NCI-H2196 treated with DMSO at 0.1 percent for 48 hours (cell line): ENCODE measurements around the gene PPP2R2D.
"Not testable (repeated sequence)": the region's sequence is repeated elsewhere in the genome, so short reads cannot be mapped to it uniquely, and the experiment has no call there.

ENCODE experiments used
- DNase-seq: peaks from one replicate; lab custom pipeline; 2025; ENCODE audit not compliant: unreplicated experiment; lab: John Stamatoyannopoulos, UW

PPP2R2D gene

DNA sequence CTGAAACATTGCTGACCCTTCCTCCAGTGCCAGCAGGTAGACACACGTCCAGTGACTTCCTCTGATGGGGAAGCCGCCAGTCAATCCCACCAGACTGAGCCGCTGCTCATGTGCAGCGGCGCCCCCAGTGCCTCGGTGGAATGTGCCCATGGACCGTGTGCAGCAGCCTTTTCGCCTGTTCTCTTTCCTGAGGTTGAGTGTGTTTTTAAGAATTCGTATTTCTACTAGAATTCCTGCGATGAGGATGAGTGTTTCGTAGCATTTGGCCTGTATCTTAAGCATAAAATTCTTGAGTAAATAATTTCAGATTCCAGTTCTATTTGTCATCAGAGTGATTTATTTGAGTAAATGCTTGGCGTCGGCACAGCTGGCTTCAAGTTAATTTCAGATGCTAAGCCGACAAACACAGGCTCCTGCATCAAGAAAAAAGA is 45.5 kb downstream of the PPP2R2D start:
- no peak for DNase-seq

DNA sequence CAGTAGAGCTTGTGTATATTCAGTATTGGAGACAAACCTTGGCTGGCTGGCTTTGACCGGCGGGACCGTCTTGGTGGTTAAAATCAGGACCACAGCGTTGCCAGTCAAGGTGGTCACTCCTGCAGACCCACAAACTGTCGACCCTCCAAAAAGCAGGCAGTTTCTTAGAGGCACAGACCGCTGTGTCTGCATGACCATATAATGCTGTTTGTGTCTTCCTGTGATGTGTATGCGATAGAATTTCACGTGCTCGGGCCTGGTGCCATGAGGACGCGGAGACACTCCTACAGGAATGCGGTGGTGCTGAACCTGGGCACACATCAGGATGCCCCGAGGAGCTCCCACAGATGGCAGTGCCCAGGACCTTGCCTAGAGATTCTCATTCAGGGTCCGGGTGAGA is 46.1 kb downstream of the PPP2R2D start:
- no peak for DNase-seq

DNA sequence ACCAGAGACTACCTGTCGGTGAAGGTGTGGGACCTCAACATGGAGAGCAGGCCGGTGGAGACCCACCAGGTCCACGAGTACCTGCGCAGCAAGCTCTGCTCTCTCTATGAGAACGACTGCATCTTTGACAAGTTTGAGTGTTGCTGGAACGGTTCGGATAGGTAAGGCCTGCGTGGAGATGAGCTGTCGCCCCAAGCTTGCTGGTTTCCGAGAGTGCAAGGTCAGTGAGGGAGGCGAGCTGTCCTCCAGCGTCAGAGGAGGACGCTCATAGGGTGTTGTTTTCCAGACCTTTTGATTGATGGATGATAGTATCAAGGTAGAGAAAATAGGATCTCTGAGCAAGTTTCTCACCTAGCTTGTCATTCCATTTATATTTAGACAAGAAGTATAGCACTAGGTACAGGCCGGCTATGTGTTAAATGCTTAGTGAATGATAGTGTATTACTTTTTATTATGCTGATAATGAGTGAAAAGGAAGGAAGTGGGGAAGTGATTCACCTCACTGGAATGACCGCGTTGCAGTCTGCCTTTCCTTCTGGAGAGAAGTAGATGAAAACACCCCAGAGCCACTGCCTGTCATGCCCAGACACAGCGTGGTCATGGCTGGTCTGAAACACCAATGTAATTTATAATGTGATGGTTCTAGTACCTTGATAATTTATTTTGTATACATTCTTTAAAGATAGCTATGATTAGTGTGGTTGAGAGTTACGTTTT is 47.0 kb downstream of the PPP2R2D start:
- no peak for DNase-seq

DNA sequence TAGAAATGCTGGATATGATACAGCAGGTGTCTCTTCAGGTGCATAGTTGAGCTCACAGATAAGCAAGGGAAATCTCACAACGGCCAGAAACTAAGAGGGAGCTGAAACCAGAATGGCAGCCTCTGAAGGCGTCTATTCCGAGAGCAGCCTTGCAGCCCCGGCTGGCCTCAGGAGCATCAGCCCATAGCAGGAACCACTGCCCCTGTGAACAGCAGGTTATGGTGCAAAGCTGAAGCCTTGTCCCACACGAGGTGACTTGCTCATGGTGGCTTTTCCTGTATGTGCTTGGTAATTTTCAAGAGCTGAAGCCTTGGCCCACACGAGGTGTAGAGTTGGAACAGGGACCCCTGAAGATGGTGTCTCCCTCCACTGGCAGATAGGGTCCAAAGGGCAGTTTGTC is 47.7 kb downstream of the PPP2R2D start:
- DNase-seq: no peak

DNA sequence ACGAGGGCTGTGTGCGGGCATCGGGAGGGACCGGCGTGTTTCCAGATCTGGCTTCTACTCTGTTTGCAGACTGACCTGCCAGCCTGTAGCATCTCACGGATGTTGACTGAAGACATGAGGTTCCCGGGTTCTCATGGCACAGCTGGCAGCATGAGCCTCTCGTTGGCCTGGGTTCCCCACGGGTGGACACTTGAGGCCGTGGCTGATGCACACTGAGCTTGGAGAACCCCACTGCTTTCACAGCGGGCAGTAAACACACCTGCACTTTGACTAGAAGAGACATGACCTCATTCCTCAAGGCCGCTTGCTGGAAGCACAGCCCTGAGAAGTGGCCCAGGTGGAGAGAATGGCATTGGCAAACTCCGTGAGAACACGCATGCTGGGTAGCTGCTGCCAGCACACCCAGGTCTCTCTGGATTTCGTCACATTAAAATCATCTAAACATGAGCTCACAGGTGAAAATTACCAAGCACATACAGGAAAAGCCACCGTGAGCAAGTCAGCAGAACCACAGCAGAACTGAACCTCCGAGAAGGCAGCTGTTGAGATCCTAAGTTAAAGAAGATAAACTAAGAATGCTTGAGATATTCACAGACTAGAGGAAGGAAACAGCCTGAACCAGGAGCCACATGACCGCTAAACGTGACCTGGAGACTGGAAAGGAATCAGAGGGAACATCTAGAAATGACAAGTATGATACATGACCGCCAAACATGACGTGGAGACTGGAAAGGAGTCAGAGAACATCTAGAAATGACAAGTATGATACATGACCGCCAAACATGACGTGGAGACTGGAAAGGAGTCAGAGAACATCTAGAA is 48.4 kb downstream of the PPP2R2D start:
- no peak for DNase-seq

DNA sequence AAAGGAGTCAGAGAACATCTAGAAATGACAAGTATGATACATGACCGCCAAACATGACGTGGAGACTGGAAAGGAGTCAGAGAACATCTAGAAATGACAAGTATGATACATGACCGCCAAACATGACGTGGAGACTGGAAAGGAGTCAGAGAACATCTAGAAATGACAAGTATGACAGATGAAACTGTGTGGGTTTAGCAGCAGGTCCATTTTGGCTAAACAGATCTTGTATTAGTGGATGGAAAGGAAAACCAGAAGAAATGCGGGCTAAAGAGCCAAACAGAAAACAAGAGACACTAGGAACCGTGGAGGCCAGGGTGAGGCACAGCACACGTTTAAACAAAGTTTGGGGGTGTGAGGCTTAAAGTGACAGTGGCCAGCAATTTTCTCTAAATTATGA is 49.1 kb downstream of the PPP2R2D start:
- DNase-seq: not testable (repeated sequence)

DNA sequence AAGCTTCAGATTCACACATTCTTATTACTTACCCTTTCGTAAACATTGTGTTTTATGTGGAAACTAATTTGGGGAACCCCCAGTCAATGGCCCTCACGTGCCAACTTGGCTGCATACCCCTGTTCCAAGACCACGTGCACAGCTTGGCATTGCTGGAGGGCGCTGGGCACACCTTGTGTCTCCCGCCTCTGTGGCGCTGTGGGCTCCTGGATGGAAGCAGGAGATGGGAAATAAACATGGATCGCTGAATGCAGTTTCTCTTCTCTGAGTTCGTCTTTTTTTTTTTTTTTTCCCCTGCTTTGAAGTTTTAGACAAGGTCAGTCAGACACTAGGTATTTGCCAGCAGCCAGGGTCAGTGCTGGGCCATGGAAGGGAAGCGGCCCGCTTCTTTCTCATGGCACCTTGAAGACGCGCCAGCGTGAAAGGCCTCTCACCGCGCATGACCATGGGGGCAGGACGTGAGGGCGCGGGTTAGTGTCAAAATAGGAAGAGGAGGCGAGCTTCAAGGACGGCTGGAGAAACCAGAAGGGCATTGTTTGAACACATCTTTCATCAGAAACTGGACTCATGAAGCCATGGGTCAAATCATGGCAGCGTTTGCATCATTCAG is 53.7 kb downstream of the PPP2R2D start:
- no peak for DNase-seq

DNA sequence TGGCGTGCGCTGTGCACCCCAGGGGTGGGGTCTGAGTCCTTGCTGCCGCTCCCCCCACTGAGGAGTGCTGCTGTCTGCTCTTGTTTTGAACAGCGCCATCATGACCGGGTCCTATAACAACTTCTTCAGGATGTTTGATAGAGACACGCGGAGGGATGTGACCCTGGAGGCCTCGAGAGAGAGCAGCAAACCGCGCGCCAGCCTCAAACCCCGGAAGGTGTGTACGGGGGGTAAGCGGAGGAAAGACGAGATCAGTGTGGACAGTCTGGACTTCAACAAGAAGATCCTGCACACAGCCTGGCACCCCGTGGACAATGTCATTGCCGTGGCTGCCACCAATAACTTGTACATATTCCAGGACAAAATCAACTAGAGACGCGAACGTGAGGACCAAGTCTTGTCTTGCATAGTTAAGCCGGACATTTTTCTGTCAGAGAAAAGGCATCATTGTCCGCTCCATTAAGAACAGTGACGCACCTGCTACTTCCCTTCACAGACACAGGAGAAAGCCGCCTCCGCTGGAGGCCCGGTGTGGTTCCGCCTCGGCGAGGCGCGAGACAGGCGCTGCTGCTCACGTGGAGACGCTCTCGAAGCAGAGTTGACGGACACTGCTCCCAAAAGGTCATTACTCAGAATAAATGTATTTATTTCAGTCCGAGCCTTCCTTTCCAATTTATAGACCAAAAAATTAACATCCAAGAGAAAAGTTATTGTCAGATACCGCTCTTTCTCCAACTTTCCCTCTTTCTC is 55.0 kb downstream of the PPP2R2D start:
- DNase-seq: no peak

DNA sequence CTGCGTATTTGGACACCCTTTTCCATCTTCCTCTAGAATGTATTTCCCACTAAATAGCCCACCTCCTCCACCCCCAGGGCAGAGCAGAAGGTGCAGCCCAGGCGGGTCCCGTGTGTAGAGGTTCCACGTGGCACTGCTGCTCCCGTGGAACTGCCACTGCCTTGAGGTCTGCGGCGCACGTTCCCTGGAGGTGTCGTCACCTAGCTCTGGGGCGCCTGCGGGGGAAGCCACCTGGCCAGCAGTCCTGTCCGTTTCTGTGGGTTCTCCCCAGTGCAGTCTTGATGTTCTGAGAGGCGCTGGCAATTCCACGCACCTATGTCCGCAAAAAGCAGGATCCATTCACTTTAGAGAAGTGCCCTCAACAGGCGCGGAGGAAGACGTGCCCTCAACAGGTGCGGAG is 59.0 kb downstream of the PPP2R2D start:
- DNase-seq: no peak

DNA sequence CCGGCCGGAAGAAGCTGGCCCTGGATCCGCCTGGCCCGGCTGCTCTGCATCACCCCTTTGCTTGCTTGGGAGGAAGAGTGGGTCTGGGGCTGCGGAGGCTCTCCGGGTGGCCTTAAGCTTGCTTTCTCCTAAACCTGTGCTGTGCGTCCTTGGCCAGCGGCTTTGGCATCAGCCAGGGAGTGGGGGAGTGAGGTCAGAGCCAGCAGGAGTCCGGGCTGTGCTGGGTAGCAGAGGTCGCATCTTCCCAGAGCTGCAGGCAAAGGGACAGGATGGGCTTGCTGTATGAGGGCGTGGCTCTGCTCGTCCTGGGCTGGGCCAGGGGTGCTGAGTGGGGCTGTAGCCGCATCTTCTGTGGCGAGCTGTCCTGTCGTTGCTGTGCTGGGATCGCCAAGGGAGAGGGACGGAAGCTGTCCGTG is 59.8 kb downstream of the PPP2R2D start:
- no peak for DNase-seq

DNA sequence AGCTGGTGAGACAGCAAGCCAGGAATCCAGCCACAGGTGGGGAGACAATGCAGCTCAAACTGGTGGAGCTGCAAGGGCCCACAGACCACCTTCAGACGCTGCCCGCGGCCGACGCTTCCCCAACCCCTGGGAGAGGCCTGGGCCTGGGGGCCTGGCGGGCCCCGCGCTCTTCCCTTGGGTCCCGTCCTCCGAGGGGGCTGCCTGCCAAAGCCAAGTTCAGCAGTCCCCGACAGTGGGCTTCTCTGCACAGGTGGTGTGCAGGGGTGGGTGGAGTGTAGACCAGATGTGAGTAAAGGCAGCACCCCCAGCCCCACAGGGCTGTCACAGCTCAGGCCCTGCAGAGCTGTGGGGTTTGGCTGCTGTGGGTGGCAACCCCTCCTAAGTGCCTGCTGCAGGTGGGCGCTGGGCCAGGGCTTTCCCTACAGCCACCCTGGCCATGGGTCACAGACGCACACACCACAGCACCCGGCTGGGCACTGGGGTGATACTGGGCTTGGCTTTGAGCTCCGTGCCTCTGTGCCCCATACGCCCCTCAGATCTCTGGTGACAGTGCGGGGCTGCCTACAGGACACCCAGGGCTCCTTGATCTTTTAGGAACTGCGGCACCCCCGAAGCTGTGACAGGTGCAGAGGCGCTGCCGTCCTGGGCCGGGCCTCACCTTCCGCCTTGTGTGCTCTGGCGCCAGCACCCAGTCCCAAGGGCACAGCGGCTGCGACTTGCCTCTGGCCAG is 60.4 kb downstream of the PPP2R2D start:
- no peak for DNase-seq

DNA sequence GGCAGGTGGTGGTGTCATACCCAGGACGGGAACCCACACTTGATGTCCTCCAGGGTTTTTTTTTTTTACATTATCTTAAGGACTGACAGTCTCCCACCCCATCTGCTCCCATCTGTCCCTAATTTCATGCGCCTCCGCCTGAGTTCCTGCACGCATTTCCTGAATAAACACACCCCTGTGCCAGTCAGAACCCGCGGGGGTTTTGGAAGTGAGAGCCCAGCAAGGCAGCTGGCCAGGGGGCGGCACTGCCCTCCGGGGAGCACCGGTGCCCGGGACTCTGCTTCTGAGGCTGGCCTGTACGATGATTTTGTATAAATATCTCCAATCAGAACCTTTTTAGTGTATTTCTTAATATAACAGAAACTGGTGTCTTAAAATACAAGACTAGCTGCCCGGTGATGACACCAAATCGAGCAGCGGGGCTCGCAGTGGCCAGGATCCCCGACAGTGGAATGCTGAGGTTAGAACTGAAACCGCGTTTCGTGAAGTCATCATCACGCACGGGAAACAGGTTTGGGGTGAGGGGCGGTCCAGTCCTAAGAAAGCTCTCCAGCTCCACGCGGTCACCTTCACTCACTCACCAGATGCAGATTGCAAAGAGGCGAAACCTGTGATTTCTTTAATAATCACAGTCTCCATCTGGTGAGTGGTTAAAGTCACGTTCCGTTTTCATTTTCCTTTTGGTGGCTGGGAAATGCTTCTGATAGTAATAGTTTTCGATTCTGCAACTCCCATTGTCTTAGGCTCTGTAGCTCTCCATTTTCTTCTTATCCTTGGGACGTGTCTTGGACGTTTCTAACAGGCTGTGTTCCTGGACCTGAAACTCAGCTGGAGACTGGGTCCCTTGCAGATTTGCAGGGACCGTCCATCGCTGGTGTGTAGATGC is 61.2 kb downstream of the PPP2R2D start:
- DNase-seq: no peak

DNA sequence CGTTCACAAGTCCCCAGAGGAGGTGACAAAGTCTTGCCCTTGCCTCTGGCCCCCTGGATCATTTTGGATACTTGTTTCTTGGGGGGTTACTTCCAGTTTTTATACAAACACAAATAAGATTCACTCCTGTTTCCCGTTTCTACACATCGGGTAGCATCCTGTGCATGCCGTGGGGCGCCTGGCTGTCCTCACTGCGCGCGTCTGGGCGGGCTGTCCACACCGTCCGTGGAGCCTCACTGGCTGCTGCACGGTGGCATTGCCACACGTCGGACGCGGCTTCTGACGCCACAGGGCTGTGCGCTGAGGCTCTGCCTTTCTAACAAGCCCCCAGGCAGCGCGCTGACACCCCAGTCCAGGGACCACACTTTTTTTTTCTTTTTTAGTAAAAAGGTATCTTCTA is 62.5 kb downstream of the PPP2R2D start:
- DNase-seq: no peak

DNA sequence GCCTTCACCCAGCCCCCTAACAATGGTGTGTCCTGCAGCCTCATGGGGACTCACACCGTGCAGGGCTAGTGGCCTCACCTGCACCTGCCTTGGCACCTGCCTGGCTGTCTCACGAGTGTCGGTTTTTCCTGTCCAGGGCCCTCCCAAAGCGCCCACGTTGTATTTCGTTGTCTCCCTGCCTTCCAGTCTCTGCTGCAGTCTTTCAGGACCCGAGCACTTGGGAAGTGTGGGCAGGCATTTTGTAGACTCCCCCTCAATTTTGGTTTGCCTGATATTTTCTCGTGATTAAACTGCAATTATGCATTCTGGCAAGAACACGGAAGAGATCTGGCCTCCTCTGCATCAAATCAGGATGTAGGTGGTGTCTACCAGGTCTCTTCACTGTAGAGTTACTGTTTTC is 63.0 kb downstream of the PPP2R2D start:
- DNase-seq: no peak

DNA sequence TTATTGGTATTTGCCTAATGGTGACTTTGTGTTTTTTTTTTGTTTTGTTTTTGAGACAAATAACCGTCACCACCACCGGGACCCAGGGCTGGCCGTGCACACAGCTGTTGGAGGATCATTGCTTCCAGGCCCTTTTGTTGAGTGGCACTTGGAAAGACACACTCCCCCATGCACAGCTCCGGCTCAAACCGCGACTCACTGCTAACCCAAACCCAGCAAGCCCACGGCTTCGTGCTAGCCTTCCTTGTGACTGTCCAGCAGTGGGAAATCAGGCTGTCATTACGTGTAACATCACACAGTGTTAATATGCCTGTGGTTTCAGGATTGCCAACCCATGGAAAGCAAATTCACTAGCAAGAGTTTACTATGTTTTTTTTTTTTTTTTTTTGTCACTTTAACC is 63.5 kb downstream of the PPP2R2D start:
- no peak for DNase-seq

DNA sequence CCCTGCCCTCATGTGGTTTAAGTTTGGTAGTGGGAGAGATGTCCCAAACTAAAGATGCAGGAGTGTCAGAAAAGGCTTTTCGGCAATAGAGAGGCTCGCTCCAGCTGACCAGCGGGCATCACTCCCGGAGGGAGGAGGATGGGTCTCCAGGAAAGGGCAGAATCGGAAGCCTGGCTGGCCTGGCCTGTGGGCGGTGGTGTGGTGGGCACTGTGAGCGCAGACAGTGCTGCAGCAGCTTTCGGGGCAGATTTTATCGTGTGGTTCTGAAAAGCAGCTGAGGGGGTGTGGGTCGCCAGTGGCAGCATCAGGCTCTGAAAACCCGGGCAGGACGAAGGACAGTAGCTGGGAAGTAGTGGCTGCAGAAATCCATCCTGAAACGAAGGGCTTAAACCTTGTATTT is 68.1 kb downstream of the PPP2R2D start:
- no peak for DNase-seq

DNA sequence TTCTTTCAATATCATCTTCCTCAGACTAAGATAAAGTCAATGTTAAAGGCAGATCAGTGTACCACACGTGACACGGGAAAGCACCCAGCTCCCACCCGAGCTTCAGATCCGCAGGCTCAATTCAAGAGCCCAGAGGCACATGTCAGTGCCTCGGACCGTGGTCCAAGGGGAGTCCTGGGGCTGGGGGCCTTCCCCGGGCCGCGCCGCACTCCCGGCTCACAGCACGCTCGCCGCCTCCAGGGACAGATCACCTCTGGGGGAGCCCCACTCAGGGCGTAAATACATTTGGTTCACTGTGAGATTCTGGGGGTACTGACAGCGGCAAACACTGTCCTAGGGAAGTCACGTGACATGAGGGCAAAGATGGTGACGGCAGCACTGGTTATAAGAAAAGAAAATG is 70.1 kb downstream of the PPP2R2D start:
- no peak for DNase-seq

DNA sequence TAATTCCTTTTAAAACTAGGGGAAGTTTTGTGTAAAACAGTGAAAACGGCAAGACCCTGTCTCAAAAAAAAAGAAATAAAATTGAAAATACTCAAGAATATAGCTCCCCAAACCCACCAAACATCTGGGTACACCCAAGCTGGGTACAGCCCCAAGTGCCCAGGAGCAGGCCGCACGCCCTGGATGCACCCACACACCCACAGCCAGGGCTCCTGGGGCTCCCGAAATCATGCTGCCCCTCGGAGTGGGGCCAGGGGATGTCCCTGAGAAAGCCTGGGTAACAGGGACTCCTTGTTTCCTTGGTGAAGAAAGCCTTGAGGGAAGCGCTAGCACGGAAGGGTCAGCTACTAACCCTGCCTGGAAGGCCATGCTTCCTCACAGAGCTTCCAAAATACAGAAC is 70.8 kb downstream of the PPP2R2D start:
- DNase-seq: no peak

DNA sequence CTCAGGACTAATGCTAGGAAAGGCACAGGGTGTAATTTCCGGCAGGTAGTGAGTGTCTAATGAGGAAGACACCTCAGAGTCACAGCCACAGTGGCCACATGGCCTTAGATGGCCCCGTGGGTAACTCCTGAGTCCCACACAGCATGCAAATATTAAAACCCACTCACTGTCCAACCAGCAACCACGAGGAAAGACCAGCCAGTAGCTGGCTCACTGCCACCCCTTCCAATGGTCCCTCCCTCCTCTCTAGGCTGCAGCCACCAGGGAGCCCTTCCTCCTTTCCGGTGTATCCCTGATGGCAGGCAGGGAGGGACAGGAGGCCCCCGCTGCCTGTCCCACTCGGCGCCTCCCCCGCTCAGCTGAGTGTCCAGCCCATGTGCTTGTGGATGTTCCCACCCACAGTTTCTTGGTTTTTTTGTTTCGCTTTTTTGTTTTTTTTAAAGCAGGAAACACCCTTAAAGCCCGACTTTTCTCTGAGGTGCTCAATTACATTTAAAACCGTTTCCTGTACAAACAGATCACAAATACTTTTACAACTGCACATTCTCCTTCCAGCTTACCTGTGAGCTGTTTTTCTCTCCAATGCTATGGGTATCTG is 71.8 kb downstream of the PPP2R2D start:
- no peak for DNase-seq
